BJ (cell line): Measurements from ENCODE around the gene GPT2. TPM values are rescaled to one million over a fixed set of nuclear protein-coding genes. Genes with fewer than 3 reads are reported as not detected.

Source experiments
- CTCF ChIA-PET: fragments of 350-600 bp; formaldehyde crosslinking; extraction: SDS; loops from one replicate; lab custom pipeline; 2021; ENCODE audit warnings: antibody characterized with exemption, inconsistent platforms; lab: Yijun Ruan, JAX
- POLR2A ChIA-PET: fragments of 300-600 bp; sonication (Branson Sonifier 250); formaldehyde crosslinking; extraction: SDS; loops from one replicate; lab custom pipeline; 2021; ENCODE audit warnings: antibody characterized with exemption; lab: Charles Lee
- DNase-seq: peaks from one replicate; pipeline ENCODE4 v3.0.0-alpha.2; 2011; ENCODE audit warnings: low read depth
- H3K27me3 ChIP-seq: 2 replicates; pipeline ENCODE4 v1.6.0; 2011; ENCODE audit warnings: low read length; ENCODE audit not compliant: control insufficient read depth, insufficient read depth
- H3K36me3 ChIP-seq: 2 replicates; pipeline ENCODE4 v1.5.1; 2011; ENCODE audit warnings: low read length; ENCODE audit not compliant: control insufficient read depth, insufficient read depth
- H3K4me3 ChIP-seq: 2 replicates; pipeline ENCODE4 v1.5.1; 2011; ENCODE audit warnings: low read depth, mild to moderate bottlenecking, control low read depth, low read length
- CTCF ChIP-seq: IDR thresholded peaks from 2 replicates; pipeline ENCODE4 v1.5.1; 2011; ENCODE audit warnings: low read depth, mild to moderate bottlenecking, control low read depth, inconsistent platforms, low read length, moderate library complexity; ENCODE audit not compliant: insufficient read depth
- polyA plus RNA-seq: library from polyadenylated mRNA; depleted of rRNA; stranded (reverse); fragments of >200 nt; gene quantifications from 2 replicates; pipeline ENCODE4 v1.2.3, GENCODE V29; 2011

The GPT2 gene
- polyA plus RNA-seq, 1 experiment: 34.1 TPM

DNA sequence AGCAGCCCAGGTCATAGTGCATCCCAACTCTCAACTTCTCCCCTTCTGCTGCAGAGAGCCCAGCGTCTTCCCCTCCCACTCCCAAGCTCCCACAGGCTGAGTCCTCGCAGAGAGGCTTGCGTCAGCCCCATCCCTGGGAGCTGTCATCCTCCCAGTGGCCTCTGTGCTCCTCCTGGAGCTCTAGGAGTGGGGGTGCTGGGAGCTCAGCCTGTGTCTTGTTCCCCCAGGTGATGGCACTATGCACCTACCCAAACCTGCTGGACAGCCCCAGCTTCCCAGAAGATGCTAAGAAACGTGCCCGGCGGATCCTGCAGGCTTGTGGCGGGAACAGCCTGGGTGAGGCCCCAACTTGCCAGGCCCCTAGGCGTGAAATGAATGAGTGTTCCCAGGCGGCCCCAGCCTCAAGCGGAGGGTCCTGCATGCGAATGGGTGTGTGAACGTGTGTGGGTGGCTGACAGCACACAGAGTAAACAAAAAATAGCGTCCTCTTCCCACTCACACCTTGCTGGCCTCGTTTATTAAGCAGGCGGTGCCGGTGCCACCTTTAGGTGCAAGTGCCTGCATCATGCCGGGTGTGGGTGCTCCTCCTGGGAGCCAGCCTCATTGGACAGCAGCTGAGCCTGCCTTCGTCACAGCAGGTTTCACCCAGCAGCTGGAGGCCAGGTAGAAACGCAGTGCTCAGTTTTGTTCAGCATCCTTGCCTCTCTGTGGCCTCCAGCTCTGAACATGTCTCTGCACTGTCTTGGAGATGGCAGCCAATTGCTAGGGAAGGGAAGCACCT, 16.5 kb downstream of the GPT2 start:
- no peak for TF ChIP-seq CTCF
- no peak for DNase-seq
- Histone ChIP-seq H3K27me3 (no peaks in the 10 kb centered on the region), H3K4me3 (no peak overlapping the region), H3K36me3 (peaks cover 33% of the 10 kb centered on the region)
- ChIA-PET CTCF (interaction anchor here (1.0 to 7.6 kb wide), 5 partner anchors 8 to 47 kb away, joined by 3 to 33 read pairs (median 4); no protein-coding TSS in a partner anchor), POLR2A (no interaction called here)

DNA sequence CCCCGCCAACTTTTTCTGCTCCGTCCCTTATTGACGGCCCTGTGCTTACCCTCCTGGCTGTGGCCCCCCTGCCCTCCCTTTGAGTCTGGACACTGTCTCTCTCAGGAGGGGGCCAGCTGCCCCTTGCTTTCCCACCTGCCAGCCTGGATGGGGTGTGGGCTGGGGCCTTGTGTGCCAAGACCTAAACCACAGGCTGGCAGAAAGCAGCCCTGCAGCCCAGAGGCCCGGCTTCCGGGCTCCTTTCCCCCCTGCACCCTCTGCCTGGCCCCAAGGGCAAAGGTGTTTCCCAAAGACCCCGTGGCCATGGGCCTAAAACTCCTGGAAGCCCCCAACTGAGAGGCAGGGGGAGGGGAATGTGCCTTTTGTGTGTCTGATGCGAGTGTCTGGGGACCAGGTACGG, 17.5 kb downstream of the GPT2 start:
- no peak for DNase-seq
- H3K36me3 ChIP-seq: peaks cover 36% of the 10 kb centered on the region
- ChIA-PET CTCF (interaction anchor here (13.4 kb wide), 1 partner anchor 50 kb away, joined by 231 read pairs; no protein-coding TSS in a partner anchor), POLR2A (no interaction called here)
- H3K4me3 ChIP-seq: no peak overlapping the region
- H3K27me3 ChIP-seq: no peaks in the 10 kb centered on the region
- TF ChIP-seq CTCF: no peak

DNA sequence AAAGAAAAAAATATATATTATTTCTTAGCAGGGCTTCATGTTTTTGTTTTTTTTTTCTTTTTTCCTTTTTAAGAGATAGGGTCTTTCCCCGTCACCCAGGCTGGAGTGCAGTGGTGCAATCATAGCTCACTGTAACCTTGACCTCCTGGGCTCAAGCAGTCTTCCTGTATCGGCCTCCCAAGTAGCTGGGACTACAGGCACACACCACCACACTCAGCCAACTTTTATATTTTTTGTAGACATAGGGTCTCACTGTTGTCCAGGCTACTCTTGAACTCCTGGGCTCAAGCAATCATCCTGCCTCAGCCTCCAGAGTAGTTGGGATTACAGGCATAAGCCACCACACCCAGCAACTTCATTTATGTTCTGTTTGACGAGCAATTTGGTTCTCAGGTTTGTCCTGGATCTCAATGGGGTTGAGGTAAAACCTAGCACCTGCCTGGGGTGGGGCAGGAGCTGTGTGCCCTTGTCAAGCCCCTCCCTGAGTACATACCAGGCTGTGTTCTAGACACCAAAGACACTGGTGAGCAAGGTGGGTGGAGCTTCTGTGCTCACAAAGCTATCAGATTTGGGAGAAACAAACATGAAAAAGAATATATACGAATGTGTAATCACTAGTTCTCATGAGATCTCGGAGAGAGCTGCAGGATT, 19.2 kb downstream of the GPT2 start:
- no peak overlapping the region for H3K4me3 ChIP-seq
- H3K27me3 ChIP-seq: no peaks in the 10 kb centered on the region
- ChIA-PET POLR2A (interaction anchor here (0.6 kb wide), 1 partner anchor 9 kb away, joined by 11 read pairs; no protein-coding TSS in a partner anchor), CTCF (interaction anchor here (0.8 to 13.4 kb wide), 2 partner anchors 41 to 52 kb away, joined by 4 to 231 read pairs; no protein-coding TSS in a partner anchor)
- DNase-seq: no peak
- H3K36me3 ChIP-seq: peaks cover 33% of the 10 kb centered on the region
- no peak for TF ChIP-seq CTCF

DNA sequence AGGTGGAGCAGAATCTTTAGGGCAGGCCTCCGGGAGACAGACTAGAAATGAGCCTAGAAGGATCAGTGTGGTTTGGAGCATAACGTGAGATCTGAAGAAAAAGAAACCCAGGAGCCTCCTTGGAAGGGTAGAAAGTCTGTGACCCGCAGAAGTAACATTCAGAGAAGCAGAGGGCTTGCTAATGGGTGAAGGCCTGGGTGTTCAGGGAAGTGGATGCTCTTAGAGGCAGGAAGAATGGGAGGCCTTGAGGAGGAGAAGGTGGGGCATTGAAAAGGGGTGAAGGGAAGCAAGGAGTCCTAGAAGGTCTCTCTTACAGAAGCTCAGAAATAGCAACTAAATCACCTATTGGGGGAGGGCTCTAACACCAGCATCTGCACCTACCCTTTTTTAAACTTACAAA, 20.3 kb downstream of the GPT2 start:
- TF ChIP-seq CTCF: no peak
- DNase-seq: no peak
- H3K4me3 ChIP-seq: no peak overlapping the region
- peaks cover 29% of the 10 kb centered on the region for H3K36me3 ChIP-seq
- H3K27me3 ChIP-seq: no peaks in the 10 kb centered on the region
- CTCF ChIA-PET: interaction anchor here (13.4 kb wide), 1 partner anchor 53 kb away, joined by 231 read pairs; no protein-coding TSS in a partner anchor
- POLR2A ChIA-PET: no interaction called here
